Measurements from ENCODE around the gene ABHD17B.

ABHD17B gene

DNA sequence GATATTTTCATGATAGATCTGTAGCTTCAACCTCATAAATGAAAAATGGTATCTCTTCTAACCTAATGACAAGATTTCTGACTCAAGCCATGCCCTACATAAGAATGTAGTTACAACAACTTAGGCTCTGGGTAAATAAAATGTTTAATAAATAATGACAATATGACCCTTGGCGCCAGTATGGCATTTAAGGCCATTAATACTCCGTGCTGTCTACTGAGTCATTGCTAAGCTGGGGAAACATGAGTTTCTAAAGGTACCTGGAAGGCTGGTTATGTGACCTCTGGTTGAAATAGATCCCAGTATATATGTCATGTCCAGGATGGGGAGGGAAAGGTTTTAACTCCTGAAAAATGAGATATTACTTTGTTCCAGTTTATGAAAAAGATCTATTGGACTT, 84.7 kb downstream of the ABHD17B start:
- DNase-seq (ENCODE audit: extremely low spot score, insufficient read length, low read depth): no peak
- FAIRE-seq: no peak

DNA sequence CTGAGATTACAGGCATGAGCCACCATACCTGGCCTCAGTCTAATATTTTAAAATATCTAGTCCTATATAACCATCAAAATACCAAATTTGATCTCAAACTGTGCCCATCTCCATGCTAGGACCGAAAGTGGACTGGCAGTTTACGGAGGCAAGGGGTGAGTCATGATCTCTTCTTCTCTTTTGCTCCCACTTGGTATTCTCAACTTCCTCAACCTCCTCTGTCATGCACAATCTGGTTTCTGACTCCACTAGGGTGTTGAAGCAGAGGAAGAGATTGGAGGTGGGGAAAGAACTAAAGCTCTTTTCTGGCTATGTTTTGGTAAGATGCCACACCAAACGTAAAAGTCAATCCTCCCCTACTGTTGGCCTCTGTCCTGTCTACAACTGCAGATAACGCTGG, 86.7 kb downstream of the ABHD17B start:
- no peak for DNase-seq (ENCODE audit: extremely low spot score, insufficient read length, low read depth)
- no peak for FAIRE-seq

DNA sequence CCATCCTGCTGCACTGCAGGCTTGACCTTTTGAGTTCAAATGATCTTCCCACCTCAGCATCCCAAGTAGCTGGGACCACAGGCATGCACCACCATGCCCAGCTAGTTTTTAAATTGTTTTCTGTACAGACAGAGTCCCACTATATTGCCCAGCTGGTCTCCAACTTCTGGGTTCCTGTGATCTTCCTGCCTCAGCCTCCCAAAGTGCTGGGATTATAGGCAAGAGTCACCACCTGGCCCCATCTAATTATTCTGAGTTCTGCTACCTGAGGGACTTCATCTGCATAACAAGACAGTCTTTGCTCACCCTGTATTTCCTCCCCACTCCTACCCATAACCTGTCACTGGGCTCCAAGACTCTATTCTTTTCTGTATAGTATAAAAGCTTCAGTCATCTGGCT, 88.1 kb downstream of the ABHD17B start:
- FAIRE-seq (no peak), DNase-seq (ENCODE audit: extremely low spot score, insufficient read length, low read depth) (no peak)

DNA sequence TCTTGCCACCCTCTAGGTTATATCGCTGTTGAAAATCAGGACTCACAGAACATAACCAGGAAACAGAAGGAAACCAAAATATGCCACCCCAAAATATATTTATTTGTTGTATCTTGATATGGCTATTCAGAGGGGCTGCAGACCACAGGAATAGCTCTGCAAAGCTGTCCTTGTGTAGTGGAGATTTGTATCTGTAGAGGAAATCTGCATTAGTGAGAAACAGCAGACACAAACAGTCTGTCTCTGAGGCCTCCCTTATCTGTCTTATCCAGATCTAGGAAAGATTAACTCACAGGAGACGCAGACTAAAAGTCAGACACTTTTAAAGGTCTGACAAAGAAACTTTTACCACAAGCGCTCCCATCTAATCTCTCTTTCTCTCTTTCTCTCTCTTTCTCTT, 88.5 kb downstream of the ABHD17B start:
- DNase-seq (ENCODE audit: extremely low spot score, insufficient read length, low read depth): no peak
- no peak for FAIRE-seq

- FAIRE-seq (no peak), DNase-seq (ENCODE audit: extremely low spot score, insufficient read length, low read depth) (no peak)
Observed at GRCh38 chr9:71821405-71821804, 89.6 kb downstream of the ABHD17B start.

- no peak for FAIRE-seq
- no peak for DNase-seq (ENCODE audit: extremely low spot score, insufficient read length, low read depth)
Observed at GRCh38 chr9:71820403-71820921, 90.5 kb downstream of the ABHD17B start.

GRCh38 chr9:71819115-71819739, 91.8 kb downstream of the ABHD17B start:
- FAIRE-seq (peak; percentile 58), DNase-seq (ENCODE audit: extremely low spot score, insufficient read length, low read depth) (no peak)

GRCh38 chr9:71816916-71817451, 94.0 kb downstream of the ABHD17B start:
- no peak for FAIRE-seq
- DNase-seq (ENCODE audit: extremely low spot score, insufficient read length, low read depth): no peak

All from GM18507 (cell line).